GM19395 (cell line): ENCODE data around the gene TJP2.

Experiments
- ATAC-seq: cut with Tn5 transposase; IDR thresholded peaks from one replicate; pipeline ENCODE4 v1.9.1; 2021; ENCODE audit warnings: mild to moderate bottlenecking, moderate library complexity; ENCODE audit not compliant: unreplicated experiment

TJP2 gene

DNA sequence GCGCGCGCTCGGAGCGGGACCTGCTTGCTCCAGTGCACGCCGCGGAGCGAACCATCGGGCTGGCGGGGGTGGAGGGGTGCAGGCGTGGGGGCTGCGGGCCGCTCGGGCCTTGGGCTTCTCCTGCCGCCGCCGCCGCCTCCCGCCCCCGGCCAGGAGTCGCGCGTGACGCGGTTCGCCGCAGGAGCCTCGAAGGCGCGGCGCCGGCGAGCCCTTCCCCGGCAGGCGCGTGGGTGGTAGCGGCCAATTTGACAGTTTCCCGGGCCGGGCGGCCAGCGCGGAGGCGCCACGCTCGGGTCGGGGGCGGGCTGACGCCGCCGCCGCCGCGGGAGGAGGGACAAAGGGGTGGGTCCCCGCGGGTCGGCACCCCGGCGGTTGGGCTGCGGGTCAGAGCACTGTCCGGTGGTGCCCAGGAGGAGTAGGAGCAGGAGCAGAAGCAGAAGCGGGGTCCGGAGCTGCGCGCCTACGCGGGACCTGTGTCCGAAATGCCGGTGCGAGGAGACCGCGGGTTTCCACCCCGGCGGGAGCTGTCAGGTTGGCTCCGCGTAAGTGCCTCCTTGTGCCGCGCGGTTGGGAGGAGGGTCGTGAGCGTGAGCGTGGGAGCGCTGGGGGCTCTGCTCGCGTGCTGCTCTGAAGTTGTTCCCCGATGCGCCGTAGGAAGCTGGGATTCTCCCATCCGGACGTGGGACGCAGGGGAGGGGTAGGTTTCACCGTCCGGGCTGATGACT lies at the start of gene TJP2:
Gene TJP2 (plus strand): TSS at position 387 of the 725 bp plus-strand sequence. CDS start 96 bp downstream, at position 483.
- ATAC-seq: peak; percentile 49

DNA sequence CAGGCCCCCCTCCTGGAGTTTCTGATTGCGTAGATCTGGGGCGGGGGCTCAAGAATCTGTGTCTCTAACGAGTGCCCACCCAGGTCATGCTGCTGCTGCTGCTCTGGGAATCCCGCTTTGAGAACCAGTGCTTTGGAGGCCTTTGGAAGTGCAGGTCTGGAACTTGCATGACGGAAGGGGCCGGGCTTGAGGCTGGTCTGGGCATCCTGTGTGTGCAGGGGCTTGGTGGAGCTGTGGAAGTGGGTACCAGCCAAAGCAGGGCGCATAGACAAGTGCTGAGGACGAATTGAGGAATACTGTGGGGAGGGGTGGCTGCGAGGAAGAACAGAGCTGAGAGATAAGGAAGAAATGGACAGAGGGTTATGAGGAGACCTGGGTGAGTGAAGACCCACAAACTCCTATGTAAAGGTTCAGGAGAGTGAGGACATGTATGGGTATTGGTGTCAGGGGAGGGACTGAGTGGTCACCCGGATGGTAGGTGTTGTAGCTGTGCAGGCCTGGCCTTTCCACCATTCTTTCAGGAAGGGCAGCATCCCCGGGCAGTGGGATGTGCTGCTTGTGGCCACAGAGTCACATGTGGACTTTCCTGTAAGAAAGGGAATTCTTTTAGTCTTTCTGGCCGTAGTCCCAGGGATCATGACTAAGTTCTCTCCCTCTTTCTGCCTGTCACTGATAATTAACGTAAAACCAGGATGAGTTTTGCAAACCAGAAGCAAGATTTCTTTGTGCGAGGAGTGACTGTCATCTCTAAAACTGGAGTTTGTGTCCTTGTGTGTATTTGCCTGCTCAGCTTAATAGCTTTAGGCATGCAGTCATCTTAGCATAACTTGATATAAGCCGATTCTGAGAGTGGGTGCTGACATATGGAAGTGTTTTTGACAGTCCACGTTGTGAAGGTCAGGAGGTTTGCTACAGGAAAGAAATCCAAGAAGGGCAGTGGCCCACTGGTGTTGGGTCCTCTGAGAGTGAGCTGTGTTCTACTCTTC lies 43.3 kb upstream of the TJP2 start:
- ATAC-seq: no peak

DNA sequence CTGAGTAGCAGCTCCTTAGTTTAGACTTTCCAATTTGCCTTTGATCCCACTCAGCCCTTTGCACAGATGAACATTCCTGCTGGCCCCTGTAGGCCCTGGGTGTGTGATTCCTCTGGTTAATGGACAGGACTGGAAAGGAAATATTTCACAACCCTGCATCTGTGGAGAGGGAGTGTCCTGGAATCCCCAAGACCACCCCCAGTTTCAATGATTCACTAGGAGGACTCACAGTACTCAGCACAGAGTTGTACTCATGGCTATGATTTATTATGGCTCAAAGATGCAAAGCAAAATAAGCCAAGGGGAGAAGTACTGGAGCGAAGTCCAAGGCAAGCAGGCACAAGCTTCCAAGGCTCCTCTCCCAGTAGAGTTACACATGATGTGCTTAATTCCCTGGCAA lies 42.4 kb upstream of the TJP2 start:
- no peak for ATAC-seq

DNA sequence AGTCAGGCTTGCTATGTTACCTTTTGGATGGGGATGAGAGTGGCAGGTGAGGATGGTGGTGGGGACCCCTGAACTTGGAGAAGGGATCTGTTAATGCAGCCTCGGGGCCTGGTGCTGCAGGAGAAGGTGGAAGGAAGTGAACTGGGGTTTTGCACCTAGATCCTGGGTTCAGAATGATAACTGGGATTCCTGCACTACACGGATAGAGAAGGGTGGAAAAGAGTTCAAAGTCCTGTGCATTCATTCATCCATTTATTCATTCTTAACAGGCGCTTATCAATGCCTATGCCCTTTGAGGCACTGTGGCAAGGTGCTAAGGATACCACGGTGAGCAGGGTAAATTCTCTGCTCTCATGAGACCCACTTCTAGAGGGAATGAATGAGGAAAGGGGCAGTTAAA lies 41.7 kb upstream of the TJP2 start:
- no peak for ATAC-seq

DNA sequence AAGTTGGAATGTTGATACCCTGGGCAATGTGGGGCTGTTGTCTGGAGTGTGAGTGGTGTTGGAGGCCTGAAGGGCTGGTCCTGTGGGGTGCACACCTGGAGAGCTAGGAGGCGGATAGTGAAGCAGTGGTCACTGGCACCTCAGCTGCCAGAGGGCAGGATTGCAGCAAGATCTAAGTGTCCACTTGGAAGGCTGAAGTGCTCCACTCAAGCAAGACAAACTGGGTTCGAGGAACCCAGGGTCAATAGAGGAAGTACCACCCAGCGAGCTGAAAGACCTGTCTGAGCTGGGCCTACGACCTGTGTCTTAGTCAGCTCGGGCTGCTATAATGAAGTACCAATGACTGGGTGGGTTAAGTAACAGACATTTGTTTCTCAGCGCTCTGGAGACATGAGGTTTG lies 39.7 kb upstream of the TJP2 start:
- ATAC-seq: no peak

DNA sequence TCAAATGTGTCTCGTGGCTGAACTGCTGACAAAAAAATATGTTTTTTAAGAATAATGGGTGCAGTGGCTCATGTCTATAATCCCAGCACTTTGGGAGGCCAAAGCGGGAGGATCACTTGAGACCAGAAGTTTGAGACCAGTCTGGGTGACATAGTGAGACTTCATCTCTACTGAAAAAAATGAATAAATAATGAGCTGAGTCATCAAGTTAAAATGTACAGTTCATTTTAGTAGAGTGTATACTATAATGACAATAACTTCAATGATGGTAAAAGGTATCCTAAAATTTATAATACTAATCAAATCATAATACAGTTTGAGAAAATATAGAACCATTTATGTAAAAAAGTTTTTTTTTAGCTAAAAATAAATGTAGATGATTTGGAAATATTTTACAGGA lies 37.9 kb upstream of the TJP2 start:
- no peak for ATAC-seq

DNA sequence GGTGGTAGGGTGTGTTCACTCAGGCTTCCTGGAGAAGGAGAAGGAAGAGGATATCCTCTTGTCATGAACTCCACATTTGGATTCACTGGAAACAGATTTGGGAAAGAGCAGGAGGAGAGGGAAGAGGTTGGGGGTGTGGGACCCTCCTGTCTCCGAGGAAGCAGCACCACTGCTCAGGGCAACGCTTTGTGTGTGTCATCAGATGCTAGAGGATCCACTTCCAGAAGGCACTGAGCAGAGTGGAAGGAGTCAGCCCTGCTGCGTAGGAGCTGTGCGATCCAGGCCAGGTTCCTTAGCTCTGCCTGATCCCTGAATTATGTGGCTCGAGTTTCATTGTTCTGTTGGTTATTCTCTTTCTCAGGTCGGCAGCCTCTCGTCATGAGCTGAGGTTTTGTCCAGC lies 37.3 kb upstream of the TJP2 start:
- ATAC-seq: no peak

DNA sequence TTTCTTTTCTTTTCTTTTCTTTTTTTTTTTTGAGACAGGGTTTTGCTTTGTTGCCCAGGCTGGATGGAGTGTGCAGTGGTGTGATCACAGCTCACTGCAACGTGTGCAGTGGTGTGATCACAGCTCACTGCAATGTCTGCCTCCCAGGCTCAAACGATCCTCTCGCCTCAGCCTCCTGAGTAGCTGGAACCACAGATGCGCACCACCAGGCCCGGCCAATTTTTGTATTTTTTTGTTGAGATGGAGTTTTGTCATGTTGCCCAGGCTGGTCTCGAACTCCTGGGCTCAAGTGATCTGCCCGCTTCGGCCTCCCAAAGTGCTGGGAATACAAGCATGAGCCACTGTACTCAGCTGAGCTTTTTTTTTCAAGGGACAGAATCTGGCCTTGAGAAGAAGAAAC lies 36.8 kb upstream of the TJP2 start:
- no peak for ATAC-seq

DNA sequence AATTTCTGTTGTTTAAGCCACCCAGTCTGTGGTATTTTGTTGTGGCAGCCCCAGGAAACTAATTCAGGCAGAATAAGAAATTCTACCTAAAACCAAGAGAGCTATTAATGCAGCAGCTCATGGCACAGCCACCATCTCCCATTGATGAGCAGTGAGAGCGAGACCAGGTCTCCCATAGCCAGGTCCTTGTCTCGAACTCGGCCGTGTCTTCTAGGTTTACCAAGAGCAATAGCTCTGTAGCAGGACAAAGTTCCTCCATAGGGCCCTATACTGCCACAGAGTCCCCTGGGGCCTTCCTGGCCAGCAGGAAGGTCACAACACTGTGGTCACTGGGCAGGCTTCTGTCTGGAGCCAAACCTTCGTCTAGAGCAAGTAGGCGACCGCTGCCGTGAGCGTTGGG lies 34.5 kb upstream of the TJP2 start:
- ATAC-seq: no peak

DNA sequence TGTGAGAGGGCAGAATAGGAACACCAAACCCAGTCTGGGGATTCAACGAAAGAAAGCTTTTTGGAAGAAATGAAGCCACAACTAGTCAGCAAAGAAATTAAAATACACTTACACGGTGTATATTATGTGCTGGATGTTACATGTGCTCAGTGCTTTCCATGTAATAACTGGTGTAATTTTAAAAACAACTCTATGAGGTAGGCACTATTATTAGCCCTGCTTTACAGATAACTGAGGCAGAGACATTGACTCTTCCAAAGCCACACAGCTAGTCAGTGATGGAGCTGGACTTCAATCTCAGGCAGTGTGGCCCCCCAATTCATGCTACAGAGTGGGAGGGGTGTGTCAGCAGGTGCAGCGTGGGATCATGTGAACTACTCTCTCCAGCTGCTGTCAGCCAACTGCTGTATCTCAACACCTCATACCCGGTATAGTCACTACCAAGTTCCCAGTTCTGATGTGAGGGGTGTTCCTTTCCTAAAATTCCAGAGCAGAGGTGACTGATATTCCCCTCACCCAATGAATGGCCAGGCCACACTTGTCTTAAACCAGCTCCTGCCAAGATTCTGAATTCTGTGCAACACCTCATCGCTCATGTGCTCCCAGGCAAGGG lies 33.8 kb upstream of the TJP2 start:
- no peak for ATAC-seq

DNA sequence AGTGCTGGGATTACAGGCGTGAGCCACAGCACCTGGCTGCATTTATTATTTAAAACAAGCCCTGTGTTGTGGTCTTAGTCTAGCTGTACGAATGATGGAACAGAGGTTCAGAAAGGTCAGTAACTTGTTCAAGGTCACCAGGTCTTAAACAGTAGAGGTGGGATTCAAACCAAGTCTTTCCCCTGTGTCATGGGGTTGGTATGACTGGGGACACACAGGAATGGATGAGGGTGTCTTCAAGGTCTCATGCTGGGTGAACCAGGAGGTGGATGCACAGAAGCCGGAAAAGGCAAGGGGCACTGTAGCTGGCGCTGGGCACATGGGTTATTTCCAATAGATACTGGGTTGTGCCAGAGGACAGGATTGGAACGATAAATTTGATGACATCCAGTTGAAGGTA lies 32.2 kb upstream of the TJP2 start:
- no peak for ATAC-seq

DNA sequence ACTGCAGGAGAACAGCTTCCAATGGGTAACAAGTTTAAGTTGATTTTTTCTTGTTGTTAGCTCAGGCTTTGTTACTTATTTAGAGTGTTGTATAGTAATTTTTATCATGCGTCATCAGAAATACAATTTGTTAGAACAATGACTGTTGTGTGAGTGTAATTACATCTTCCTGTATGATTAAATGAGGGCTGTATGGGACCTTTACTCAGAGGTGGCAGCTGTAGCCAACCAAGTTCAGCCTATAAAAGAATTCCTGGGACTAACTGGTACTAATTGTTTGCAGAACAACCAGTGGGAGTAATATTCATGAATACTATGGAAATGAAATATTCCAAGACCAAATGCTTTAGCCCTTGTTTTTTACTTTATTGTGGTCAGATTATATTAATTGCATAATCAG lies 30.8 kb upstream of the TJP2 start:
- ATAC-seq: no peak

DNA sequence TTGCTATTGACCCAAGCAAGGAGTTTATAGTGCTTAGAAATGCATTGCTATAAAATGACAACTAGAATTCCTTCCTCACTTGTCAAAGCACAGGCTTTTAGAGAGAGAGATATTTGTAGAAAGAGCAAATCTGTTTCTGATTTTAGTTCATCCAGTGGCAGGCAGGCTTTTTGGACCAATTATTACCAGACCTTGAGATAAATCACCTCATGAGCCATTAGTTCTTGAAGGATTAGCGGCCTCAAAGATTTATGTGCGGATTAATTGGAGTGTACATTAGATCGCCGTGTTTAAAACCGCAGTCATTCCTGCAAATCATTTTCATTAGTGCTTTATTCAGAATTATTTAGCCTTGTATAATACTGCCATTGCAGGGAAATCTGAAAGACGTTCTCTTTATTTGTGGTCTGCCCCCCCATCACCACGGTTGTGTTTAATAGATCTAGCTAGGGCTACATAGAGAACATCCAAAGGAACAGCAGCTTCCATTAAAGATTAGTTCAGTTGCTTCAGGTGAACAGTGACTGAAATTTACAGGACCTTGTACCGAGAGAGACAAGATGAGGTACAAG lies 28.8 kb upstream of the TJP2 start:
- ATAC-seq: no peak

DNA sequence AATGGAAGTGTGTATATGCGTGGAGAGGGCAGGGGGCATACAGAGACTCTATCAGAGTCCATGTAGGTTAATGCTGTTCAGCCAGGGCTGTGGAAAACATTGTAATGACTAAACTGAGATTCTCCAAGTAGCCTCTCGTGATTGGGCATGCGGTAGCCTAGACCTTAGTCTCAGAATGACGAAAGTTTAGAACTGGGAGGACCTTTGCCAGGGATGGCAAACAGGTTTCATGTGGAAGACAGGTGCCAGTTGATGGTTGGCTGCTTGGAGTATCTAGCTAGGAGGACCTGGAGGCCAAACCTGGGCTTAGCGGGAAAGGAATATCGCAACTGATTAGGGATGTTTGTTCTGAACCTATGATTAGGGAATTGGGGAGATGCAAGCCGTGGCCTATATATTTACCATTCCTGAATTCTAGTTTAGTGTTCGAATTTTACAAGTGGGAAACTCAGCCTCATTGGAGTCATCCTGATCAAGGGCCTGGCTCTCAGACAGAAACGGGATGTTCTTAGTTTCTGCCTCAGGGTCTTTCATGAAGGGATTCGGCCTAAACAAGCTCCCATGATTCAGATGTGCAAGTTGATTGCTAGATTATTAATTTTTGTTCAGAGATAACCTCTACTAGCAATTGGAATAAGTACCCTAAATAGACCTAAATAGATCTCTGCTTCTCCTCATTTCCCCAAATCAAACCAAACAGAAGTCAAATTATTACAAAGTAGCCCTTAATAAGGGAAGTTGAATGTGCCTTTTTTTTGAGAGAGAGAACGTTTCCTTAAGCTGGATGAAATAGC lies 26.8 kb upstream of the TJP2 start:
- ATAC-seq: no peak

DNA sequence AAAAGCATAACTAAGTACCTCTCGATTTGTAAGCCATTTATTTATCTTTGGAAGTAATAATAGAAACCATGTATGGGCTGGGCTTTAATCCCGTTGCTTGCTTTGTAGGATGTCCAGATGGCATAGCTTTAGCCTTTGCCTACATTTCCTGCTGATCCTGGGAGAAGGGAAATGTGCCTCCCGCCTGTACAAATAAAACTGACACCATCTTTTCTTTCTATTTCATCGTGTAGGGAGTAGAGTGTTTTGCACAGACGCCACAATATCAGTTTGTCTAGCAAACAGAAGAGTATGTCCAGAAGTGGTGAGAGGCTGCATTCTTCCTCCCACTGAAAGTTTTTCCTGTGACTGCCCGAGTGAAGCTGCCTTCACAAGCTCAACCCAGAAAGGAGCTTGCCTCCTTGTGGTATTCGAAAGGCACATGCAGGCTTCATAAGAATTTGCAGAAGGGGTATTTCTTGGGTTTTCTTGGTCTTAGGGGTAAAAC lies 24.7 kb upstream of the TJP2 start:
- no peak for ATAC-seq

DNA sequence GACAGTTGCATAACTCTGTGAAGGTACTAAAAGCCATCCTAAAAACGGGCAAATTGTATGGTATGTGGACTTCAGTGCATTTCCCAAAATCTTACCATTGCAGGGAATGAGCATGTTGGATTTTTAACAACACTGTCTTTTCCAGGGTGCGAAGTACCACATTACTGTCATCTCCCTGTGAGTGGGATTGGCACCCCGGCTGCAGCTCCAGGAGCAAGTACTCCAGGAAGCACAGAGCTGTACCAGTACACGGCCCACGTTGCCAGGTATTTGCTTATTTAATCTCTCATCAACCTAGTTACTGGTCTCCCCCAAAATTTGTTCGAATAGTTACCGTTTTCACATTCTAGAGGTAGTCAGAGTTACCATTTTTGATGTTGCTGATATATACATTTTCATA lies 22.6 kb upstream of the TJP2 start:
- no peak for ATAC-seq

DNA sequence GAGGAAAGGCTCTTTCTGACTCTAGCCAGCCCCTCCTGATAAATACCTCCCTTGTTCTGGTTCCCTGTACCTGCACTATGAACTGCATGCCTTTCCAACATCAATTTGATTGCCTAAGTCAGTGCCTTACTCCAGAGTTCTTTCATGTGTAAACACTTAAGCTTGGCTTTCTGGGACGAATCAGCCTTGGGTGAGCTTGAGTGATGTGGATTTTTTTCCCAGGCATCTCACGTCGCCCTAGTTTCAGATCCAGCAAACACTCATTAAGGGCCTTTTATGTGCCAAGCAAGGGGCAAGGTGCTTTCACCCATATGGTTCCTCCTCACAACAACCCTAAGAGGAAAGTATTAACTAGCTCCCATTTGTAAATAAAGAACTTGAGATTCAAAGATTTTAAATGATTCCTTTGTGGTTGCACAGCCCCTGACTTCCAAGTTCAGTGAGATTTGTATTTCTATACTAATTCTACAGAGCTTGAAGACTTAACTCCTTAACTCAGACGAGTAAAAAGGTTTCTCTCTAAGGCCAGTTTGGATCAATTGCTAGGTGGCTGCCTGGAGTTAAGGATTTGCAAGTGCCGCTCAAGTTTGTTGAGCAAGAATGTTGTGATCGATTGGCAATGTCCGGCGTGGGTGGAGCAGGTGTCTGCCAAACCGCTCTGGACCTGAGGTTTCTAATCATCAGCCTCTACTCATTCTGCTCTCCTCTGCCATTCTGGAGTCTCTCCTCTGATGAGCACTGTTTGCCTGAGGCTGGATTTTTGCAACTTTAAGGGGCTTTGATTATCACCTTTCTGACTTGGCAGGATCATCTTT lies 20.2 kb upstream of the TJP2 start:
- no peak for ATAC-seq

DNA sequence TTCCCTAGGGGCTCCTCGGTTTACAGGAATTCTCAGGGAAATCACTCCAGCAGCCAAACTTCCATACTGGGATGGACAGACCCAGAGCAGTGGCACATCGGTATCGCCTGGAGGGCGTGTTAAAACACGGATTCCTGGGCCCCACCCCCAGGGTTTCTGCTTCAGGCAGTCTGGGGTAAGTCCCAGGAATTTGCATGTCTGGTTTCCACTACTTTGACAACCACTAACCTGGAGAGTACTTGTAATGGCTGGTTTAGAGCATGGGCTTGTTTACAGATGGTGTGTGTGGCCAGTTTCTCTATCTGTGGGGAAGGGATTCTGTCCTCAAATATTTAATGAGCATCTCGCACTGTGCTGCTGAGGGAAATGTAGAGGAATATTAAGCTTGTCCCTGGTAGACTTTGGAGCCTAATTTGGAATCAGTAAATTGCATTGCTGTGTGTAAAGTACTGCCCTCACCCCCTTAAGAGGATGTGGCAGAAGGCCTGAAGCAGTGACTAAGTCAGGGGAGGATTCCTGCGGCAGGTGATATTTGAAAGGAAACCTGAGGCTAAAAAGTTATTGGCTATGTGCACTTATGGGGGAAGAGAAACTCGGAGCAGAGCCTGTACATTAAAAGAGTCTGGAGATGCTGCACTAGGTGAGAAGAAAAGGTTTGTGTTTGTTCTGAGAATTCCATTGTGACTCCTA lies 18.6 kb upstream of the TJP2 start:
- peak; percentile 99 for ATAC-seq
